Right atrium auricular region (tissue), 2 donors: Measurements from ENCODE around the gene CAPN10. TPM values are rescaled to one million over a fixed set of nuclear protein-coding genes. Genes with fewer than 3 reads are reported as not detected.
A peak's percentile ranks its signal among the peaks of the same experiment; 100 is the strongest.

Experiments
- DNase-seq: peaks from one replicate; pipeline ENCODE4 v3.0.0-alpha.2; 2019; ENCODE audit warnings: low spot score
- H3K27ac ChIP-seq, 2 donors: fragments of 200-600 bp; sonication (generic); 1 replicate in 1 of 2; 2 replicates in 1 of 2; pipeline ENCODE4 v1.5.1; 2016 to 2019
- H3K27me3 ChIP-seq, 2 donors: fragments of 200-600 bp; sonication (generic); one replicate each; pipeline versions ENCODE4 v1.5.1 to v1.6.0; 2017 to 2019
- H3K36me3 ChIP-seq: fragments of 200-600 bp; sonication (generic); one replicate; pipeline ENCODE4 v1.5.1; 2016
- H3K4me1 ChIP-seq, 2 donors: fragments of 200-600 bp; sonication (generic); one replicate each; pipeline versions ENCODE4 v1.5.1 to v1.6.0; 2017 to 2019
- H3K4me3 ChIP-seq, 2 donors: fragments of 200-600 bp; sonication (generic); 1 replicate in 1 of 2; 2 replicates in 1 of 2; pipeline ENCODE4 v1.5.1; 2017 to 2019; ENCODE audit warnings: mild to moderate bottlenecking in 1 of 2, moderate library complexity in 1 of 2
- H3K9me3 ChIP-seq, 2 donors: fragments of 200-600 bp; sonication (generic); one replicate each; pipeline ENCODE4 v1.5.1; 2019
- total RNA-seq, 2 donors: library from RNA; depleted of rRNA; stranded (reverse); fragments of >200 nt; gene quantifications; one replicate each; pipeline ENCODE4 v1.1.0, GENCODE V29; 2016
- TF ChIP-seq, protein P1 (sequence below), 2 donors: fragments of 200-600 bp; sonication (generic); IDR thresholded peaks; one replicate each; pipeline ENCODE4 v1.5.1; 2019; ENCODE audit warnings: antibody characterized with exemption in 2 of 2

The CAPN10 gene
- total RNA-seq, 2 donors from 2014 or later: 14.1 to 14.6 TPM

DNA sequence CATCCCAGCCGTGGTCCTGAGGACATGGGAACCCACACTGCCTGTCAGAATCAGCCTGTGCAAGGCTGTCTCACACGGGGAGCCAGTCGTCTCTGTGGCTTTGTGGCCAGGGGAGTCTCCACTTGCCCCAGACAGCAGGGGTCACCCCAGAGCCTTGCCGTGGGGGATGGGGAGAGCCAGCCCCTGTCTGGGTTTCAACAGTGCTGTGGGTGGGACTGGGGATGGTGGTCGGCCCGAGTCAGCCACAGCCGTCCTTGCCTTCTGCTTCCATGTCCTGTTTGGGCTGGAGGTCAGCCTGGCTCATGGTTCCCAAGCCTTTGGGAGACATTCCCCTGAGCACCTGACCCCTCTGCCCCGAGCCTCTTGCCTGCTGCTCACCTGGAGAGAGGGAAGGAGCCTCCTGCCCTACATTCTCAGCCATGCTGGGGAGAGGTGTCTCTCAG lies 58.3 kb downstream of the CAPN10 start:
- Histone ChIP-seq H3K27ac (no peak overlapping the region), H3K4me1 (no peaks in the 10 kb centered on the region), H3K27me3 (no peaks in the 10 kb centered on the region), H3K4me3 (no peak overlapping the region), H3K36me3 (no peaks in the 10 kb centered on the region), H3K9me3 (no peaks in the 10 kb centered on the region)
- TF ChIP-seq, protein P1, sequence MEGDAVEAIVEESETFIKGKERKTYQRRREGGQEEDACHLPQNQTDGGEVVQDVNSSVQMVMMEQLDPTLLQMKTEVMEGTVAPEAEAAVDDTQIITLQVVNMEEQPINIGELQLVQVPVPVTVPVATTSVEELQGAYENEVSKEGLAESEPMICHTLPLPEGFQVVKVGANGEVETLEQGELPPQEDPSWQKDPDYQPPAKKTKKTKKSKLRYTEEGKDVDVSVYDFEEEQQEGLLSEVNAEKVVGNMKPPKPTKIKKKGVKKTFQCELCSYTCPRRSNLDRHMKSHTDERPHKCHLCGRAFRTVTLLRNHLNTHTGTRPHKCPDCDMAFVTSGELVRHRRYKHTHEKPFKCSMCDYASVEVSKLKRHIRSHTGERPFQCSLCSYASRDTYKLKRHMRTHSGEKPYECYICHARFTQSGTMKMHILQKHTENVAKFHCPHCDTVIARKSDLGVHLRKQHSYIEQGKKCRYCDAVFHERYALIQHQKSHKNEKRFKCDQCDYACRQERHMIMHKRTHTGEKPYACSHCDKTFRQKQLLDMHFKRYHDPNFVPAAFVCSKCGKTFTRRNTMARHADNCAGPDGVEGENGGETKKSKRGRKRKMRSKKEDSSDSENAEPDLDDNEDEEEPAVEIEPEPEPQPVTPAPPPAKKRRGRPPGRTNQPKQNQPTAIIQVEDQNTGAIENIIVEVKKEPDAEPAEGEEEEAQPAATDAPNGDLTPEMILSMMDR (IDR thresholded peaks at IDR 0.05): no peak
- DNase-seq: peak; percentile 32

DNA sequence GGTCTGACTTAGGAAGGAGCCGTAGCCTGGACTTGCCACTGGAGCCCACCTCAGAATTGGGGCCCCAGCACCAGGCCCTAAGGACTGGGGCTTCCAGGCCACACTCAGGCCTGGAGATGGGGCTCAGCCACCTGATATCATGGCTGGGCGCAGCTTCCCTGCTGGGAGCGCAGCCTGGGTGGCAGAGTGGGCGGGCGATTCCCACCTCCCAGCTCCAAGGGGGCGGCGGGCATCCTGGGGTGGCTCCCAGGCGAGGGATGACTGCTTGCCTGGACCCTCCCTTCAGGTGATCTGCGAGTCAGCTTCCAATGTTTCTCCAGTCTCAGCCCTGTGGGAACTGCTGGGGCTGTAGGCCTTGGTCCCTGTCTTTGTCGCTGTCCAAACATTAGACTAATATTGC lies 58.8 kb downstream of the CAPN10 start:
- TF ChIP-seq, protein P1 (IDR thresholded peaks at IDR 0.05): no peak
- H3K4me3 ChIP-seq: no peak overlapping the region
- H3K27me3 ChIP-seq: no peaks in the 10 kb centered on the region
- no peaks in the 10 kb centered on the region for H3K9me3 ChIP-seq
- no peaks in the 10 kb centered on the region for H3K4me1 ChIP-seq
- H3K36me3 ChIP-seq: no peaks in the 10 kb centered on the region
- peak; percentile 16 for DNase-seq
- H3K27ac ChIP-seq: no peak overlapping the region

DNA sequence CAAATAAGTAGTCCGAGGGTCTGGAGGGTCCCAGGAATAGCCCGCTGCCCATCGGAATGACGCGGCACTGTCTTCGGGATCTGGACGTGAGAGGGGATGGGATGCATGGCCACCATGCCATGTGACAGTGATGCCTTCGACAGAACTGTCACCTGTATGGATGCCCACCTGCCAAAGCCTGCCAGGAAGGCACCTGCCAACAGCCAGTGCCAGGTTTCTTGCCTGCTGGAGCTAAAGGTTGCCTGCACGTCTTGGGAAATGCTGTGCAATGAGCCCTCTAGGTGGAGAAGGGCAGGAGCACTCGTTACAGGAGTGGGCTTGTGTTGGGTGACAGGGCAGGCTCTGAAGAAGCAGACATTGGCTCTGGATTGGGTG lies 59.3 kb downstream of the CAPN10 start:
- peak; percentile 21 for DNase-seq
- no peaks in the 10 kb centered on the region for H3K27me3 ChIP-seq

DNA sequence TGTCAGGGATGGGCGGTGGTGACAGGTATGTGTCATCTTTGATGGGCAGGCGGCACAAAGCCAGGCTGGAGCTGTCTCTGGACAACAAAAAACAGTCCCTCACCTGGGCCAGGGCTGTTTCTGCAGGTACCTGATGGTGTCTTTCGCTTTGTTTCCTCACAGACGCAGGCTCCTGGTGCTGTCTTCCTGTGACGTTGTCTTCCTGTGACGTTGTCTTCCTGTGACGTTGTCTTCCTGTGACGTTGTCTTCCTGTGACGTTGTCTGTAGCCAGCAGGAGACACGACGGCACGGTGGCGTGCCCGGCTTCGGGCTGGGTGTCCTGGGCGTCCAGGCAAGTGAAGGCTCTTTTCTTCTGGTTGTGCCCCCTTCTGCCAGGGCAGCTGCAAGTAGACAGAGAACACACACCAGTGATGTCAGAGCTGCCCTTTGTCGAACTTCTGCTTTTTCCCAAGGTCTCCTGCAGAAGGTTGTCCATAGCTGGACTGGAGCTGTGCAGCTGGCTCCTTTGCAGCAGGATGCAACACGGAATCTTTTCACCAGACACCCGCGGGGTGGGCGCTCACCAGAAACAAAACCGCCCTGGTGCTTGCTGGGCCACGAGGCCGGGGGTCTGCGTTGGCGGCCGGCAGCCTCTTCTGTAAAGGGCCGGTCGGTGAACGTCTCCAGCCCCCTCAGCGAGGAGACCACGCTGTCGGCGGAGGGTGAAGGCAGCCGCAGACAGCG lies 59.8 kb downstream of the CAPN10 start:
- TF ChIP-seq, protein P1 (IDR thresholded peaks at IDR 0.05): no peak
- no peaks in the 10 kb centered on the region for H3K27me3 ChIP-seq
- H3K9me3 ChIP-seq: no peaks in the 10 kb centered on the region
- DNase-seq: peak; percentile 54
- H3K27ac ChIP-seq: no peak overlapping the region
- no peaks in the 10 kb centered on the region for H3K36me3 ChIP-seq
- H3K4me3 ChIP-seq: no peak overlapping the region
- no peaks in the 10 kb centered on the region for H3K4me1 ChIP-seq

More for the DNA sequence above, 59.3 kb downstream of the CAPN10 start:
- H3K27ac ChIP-seq: no peak overlapping the region
- H3K4me1 ChIP-seq: no peaks in the 10 kb centered on the region
- H3K36me3 ChIP-seq: no peaks in the 10 kb centered on the region
- H3K4me3 ChIP-seq: no peak overlapping the region
- TF ChIP-seq, protein P1 (IDR thresholded peaks at IDR 0.05): no peak
- H3K9me3 ChIP-seq: no peaks in the 10 kb centered on the region

DNA sequence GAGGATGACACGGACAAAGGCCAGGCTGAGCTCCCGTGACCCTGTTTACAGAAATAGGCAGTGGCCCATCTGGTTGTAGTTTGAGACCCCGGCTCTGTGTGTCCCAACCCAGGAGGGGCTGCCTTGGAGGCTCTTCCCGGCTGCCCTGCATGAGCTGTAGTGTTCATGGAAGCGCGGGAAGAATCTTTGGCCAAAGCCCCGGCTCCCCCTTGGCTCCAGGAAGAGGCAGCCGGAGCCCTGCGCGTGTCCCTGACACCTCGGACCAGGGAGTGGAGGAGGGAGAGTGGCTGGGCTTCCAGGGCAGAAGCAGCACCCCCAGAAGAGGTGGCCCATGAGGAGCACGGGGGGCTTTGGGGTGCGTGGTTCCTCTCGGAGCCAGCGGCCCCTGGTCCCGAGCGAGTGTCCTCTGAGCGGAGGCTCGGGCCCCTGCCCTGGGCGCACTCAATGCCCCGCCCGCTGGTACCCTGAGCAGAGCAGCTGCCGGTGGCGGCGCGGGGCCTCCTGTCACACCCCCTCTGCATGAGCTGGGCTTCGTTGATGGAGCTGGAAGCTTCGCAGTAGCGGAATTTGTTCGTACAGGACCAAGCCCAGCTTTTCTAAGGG lies 60.5 kb downstream of the CAPN10 start:
- Histone ChIP-seq H3K9me3 (no peaks in the 10 kb centered on the region), H3K4me1 (no peaks in the 10 kb centered on the region), H3K36me3 (no peaks in the 10 kb centered on the region), H3K27ac (no peak overlapping the region), H3K27me3 (no peaks in the 10 kb centered on the region), H3K4me3 (no peak overlapping the region)
- DNase-seq: peak; percentile 30
- TF ChIP-seq, protein P1 (IDR thresholded peaks at IDR 0.05): no peak
